Caco-2 (cell line): ENCODE results near the gene MCC. TPM values are rescaled to one million over a fixed set of nuclear protein-coding genes. Genes with fewer than 3 reads are reported as not detected.
"Not testable (repeated sequence)": the region's sequence is repeated elsewhere in the genome, so short reads cannot be mapped to it uniquely, and the experiment has no call there.

Experiments used
- BruUV-seq: library from RNA; stranded (reverse); fragments of 400-500 nt; replicated peaks from 2 replicates; lab custom pipeline; 2021; lab: Mats Ljungman, UMichigan
- CTCF ChIA-PET: fragments of 300-600 bp; sonication (Branson Sonifier 250); formaldehyde crosslinking; loops from one replicate; lab custom pipeline; 2022; ENCODE audit warnings: antibody characterized with exemption; lab: Charles Lee
- POLR2A ChIA-PET: fragments of 300-600 bp; sonication (Branson Sonifier 250); formaldehyde crosslinking; loops from one replicate; lab custom pipeline; 2022; ENCODE audit warnings: antibody characterized with exemption; lab: Charles Lee
- DNase-seq, 2 experiments: peaks; one replicate each; pipeline versions ENCODE4 v3.0.0 to v3.0.0-alpha.2; 2020 to 2022
- H3K27me3 ChIP-seq: replicated peaks from 2 replicates; pipeline ENCODE4 v1.6.0; 2011; ENCODE audit warnings: low read length; ENCODE audit not compliant: control insufficient read depth, insufficient read depth
- H3K36me3 ChIP-seq: 2 replicates; pipeline ENCODE4 v1.5.1; 2011; ENCODE audit warnings: low read length; ENCODE audit not compliant: control insufficient read depth, insufficient read depth
- H3K4me1 ChIP-seq: fragments of 250-450 bp; sonication (Bioruptor Pico); 2 replicates; pipeline ENCODE4 v1.5.1; 2020; ENCODE audit warnings: mild to moderate bottlenecking
- H3K4me3 ChIP-seq: 2 replicates; pipeline ENCODE4 v1.5.1; 2011; ENCODE audit warnings: low read depth, mild to moderate bottlenecking, control low read depth, low read length
- H3K9me3 ChIP-seq: fragments of 250-450 bp; sonication (Bioruptor Pico); 2 replicates; pipeline ENCODE4 v1.5.1; 2020; ENCODE audit warnings: mild to moderate bottlenecking, moderate library complexity
- H3K27ac Mint-ChIP-seq: one replicate; pipeline ENCODE4 v1.8.0; 2022; ENCODE audit warnings: mixed read lengths; ENCODE audit not compliant: unreplicated experiment
- H3K27me3 Mint-ChIP-seq: one replicate; pipeline ENCODE4 v1.8.0; 2022; ENCODE audit warnings: mixed read lengths; ENCODE audit not compliant: insufficient read depth, unreplicated experiment
- H3K36me3 Mint-ChIP-seq: one replicate; pipeline ENCODE4 v1.8.0; 2022; ENCODE audit warnings: mild to moderate bottlenecking, mixed read lengths; ENCODE audit not compliant: insufficient read depth, unreplicated experiment
- H3K4me1 Mint-ChIP-seq: one replicate; pipeline ENCODE4 v1.8.0; 2022; ENCODE audit warnings: low read depth, mixed read lengths; ENCODE audit not compliant: unreplicated experiment
- H3K4me3 Mint-ChIP-seq: one replicate; pipeline ENCODE4 v1.8.0; 2022; ENCODE audit warnings: mild to moderate bottlenecking, moderate library complexity, mixed read lengths; ENCODE audit not compliant: unreplicated experiment
- H3K9me3 Mint-ChIP-seq: one replicate; pipeline ENCODE4 v1.8.0; 2022; ENCODE audit warnings: mixed read lengths; ENCODE audit not compliant: unreplicated experiment
- intact Hi-C: fragments of 100-400 bp; cut with micrococcal nuclease; formaldehyde crosslinking; loops from one replicate; pipeline ENCODE4 v1.10.0; 2022; ENCODE audit not compliant: unreplicated experiment
- total RNA-seq: library from RNA; stranded (reverse); gene quantifications from 2 replicates; pipeline ENCODE4 v1.2.3, GENCODE V29; 2022
- TF ChIP-seq, protein P1 (sequence below), 2 experiments: fragments of 200-600 bp in 1 of 2; IDR thresholded peaks; 1 replicate in 1 of 2; 2 replicates in 1 of 2; pipeline versions ENCODE4 v1.5.1 to v1.8.0; 2011 to 2022; ENCODE audit warnings: antibody characterized with exemption in 1 of 2, control low read depth in 1 of 2, inconsistent platforms in 1 of 2, low read depth in 1 of 2, low read length in 1 of 2, mild to moderate bottlenecking in 1 of 2, moderate library complexity in 1 of 2; ENCODE audit not compliant: insufficient read depth in 1 of 2, severe bottlenecking in 1 of 2, unreplicated experiment in 1 of 2

Gene MCC
- total RNA-seq, 1 experiment from 2014 or later: 0.09 TPM

DNA sequence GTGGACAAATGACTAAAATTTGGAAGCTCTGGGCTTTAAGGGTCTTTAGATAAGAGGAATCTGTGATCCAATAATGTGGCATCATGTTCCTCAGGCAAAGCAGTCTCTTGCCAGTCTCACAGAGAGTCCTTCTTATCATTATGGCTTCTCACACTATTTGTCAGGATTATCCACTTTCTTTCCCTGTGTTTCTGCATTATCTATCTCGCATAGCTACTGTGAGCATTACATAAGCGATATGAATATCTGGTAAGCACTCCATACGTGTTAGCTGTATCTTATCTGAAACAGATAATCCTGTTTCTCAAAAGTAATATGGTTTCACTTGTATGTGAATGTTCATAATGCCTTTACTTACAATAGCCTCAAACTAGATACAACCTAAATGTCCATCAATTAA, 9.6 kb downstream of the MCC start:
- H3K27me3 Mint-ChIP-seq: peaks cover 13% of the 10 kb centered on the region
- Histone ChIP-seq H3K9me3 (no peaks in the 10 kb centered on the region), H3K4me1 (no peaks in the 10 kb centered on the region), H3K27me3 (no peaks in the 10 kb centered on the region), H3K4me3 (no peak overlapping the region), H3K36me3 (no peaks in the 10 kb centered on the region)
- TF ChIP-seq, protein P1, sequence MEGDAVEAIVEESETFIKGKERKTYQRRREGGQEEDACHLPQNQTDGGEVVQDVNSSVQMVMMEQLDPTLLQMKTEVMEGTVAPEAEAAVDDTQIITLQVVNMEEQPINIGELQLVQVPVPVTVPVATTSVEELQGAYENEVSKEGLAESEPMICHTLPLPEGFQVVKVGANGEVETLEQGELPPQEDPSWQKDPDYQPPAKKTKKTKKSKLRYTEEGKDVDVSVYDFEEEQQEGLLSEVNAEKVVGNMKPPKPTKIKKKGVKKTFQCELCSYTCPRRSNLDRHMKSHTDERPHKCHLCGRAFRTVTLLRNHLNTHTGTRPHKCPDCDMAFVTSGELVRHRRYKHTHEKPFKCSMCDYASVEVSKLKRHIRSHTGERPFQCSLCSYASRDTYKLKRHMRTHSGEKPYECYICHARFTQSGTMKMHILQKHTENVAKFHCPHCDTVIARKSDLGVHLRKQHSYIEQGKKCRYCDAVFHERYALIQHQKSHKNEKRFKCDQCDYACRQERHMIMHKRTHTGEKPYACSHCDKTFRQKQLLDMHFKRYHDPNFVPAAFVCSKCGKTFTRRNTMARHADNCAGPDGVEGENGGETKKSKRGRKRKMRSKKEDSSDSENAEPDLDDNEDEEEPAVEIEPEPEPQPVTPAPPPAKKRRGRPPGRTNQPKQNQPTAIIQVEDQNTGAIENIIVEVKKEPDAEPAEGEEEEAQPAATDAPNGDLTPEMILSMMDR (IDR thresholded peaks at IDR 0.05; ENCODE audit: insufficient read depth in 1 of 2, low read depth in 1 of 2, low read length in 1 of 2, severe bottlenecking in 1 of 2, unreplicated experiment in 1 of 2): no peak
- intact Hi-C loops: no loop called here
- no TSS peak for BruUV-seq
- no peak for DNase-seq
- H3K9me3 Mint-ChIP-seq: no peaks in the 10 kb centered on the region
- no peaks in the 10 kb centered on the region for H3K36me3 Mint-ChIP-seq
- no peak overlapping the region for H3K4me3 Mint-ChIP-seq
- ChIA-PET CTCF (no interaction called here), POLR2A (no interaction called here)
- no peaks in the 10 kb centered on the region for H3K4me1 Mint-ChIP-seq
- no peak overlapping the region for H3K27ac Mint-ChIP-seq

- CTCF ChIA-PET: no interaction called here
- 0 out of 2 replicates have a peak, but pooled peaks cover 6% of the 10 kb centered on the region for H3K9me3 ChIP-seq
- no peaks in the 10 kb centered on the region for H3K9me3 Mint-ChIP-seq
- H3K4me3 ChIP-seq: no peak overlapping the region
- intact Hi-C loops: no loop called here
- POLR2A ChIA-PET: no interaction called here
- peaks cover 13% of the 10 kb centered on the region for H3K27me3 Mint-ChIP-seq
- H3K36me3 ChIP-seq: no peaks in the 10 kb centered on the region
- TF ChIP-seq, protein P1 (IDR thresholded peaks at IDR 0.05; ENCODE audit: insufficient read depth in 1 of 2, low read depth in 1 of 2, low read length in 1 of 2, severe bottlenecking in 1 of 2, unreplicated experiment in 1 of 2): no peak
- no peaks in the 10 kb centered on the region for H3K36me3 Mint-ChIP-seq
- no TSS peak for BruUV-seq
- no peak for DNase-seq
- H3K27ac Mint-ChIP-seq: no peak overlapping the region
- no peak overlapping the region for H3K4me3 Mint-ChIP-seq
- no peaks in the 10 kb centered on the region for H3K4me1 ChIP-seq
- no peaks in the 10 kb centered on the region for H3K4me1 Mint-ChIP-seq
- H3K27me3 ChIP-seq: no peaks in the 10 kb centered on the region
Observed at GRCh38 chr5:113474100-113474728, 14.0 kb downstream of the MCC start.

DNA sequence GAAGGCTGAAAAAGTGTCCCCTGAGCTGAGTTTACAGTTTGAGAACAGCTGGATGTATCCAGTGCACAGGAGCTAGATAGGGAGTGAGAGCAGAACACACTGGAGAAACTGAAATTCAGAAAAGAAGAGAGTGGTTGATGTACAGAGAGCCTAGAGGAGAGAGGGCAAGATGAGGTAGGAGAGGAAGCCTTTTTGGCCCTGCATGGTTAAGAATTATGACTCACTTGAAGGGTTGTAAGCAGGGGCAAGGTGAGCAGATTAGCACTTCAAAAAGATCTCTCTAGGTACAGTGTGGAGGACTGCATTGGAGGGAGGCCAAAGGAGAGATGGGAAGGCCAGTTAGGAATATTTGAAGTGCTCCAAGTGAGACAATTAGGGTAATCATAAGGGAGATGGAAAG, 25.2 kb downstream of the MCC start:
- no peak overlapping the region for H3K27ac Mint-ChIP-seq
- TF ChIP-seq, protein P1 (IDR thresholded peaks at IDR 0.05; ENCODE audit: insufficient read depth in 1 of 2, low read depth in 1 of 2, low read length in 1 of 2, severe bottlenecking in 1 of 2, unreplicated experiment in 1 of 2): no peak
- DNase-seq: no peak
- Histone ChIP-seq H3K27me3 (no peaks in the 10 kb centered on the region), H3K4me3 (no peak overlapping the region), H3K36me3 (no peaks in the 10 kb centered on the region), H3K4me1 (no peaks in the 10 kb centered on the region), H3K9me3 (no peaks in the 10 kb centered on the region)
- no peaks in the 10 kb centered on the region for H3K36me3 Mint-ChIP-seq
- ChIA-PET CTCF (no interaction called here), POLR2A (no interaction called here)
- no peaks in the 10 kb centered on the region for H3K9me3 Mint-ChIP-seq
- no TSS peak for BruUV-seq
- intact Hi-C loops: no loop called here
- peaks cover 3% of the 10 kb centered on the region for H3K27me3 Mint-ChIP-seq
- H3K4me3 Mint-ChIP-seq: no peak overlapping the region
- no peaks in the 10 kb centered on the region for H3K4me1 Mint-ChIP-seq

- intact Hi-C loops, H3K9me3 Mint-ChIP-seq, H3K4me1 Mint-ChIP-seq, H3K27me3 Mint-ChIP-seq, POLR2A ChIA-PET, H3K9me3 ChIP-seq, H3K4me3 ChIP-seq, H3K36me3 Mint-ChIP-seq, H3K27me3 ChIP-seq, H3K4me3 Mint-ChIP-seq, CTCF ChIA-PET, BruUV-seq, H3K27ac Mint-ChIP-seq, H3K36me3 ChIP-seq, H3K4me1 ChIP-seq, DNase-seq: not testable (repeated sequence)
Observed at GRCh38 chr5:113457106-113457505, 31.1 kb downstream of the MCC start.
